ENCODE data around the gene IGFN1. TPM values are rescaled to one million over a fixed set of nuclear protein-coding genes. Genes with fewer than 3 reads are reported as not detected.

The IGFN1 gene
- total and polyA plus RNA-seq, 2 of the 4 experiments (the other 2 are of a cell fraction) = 0.05 TPM; not detected in 1

- H3K27ac ChIP-seq (ENCODE audit: insufficient read depth, low read length) = no peak overlapping the region
- ChIA-PET CTCF (interaction anchor here (0.8 kb wide), 1 partner anchor 9 kb away, joined by 3 read pairs; no protein-coding TSS in a partner anchor), POLR2A (ENCODE audit: unreplicated experiment) (no interaction called here)
- no peak overlapping the region for H2BK20ac ChIP-seq (ENCODE audit: low read depth, low read length)
- in situ Hi-C loops (cut with MboI; ENCODE audit: low sequenced_read_pairs) (loop anchor here (5.0 kb wide), 1 partner anchor 92 kb away; no protein-coding TSS in a partner anchor), intact Hi-C loops (cut with micrococcal nuclease) (loop anchor here (10.0 kb wide), 1 partner anchor 1175 kb away; no protein-coding TSS in a partner anchor), dilution Hi-C loops (cut with HindIII; ENCODE audit: low sequenced_read_pairs, unreplicated experiment) (no loop called here)
- no peak overlapping the region for H3K4me3 ChIP-seq (ENCODE audit: insufficient read depth, low read depth, low read length)
- no peak for TF ChIP-seq RFX5 (IDR thresholded peaks at IDR 0.05; ENCODE audit: low read depth, low read length)
- no peak for TF ChIP-seq MXI1 (IDR thresholded peaks at IDR 0.05; ENCODE audit: borderline replicate concordance, low read depth, low read length)
- no peak for TF ChIP-seq BHLHE40 (IDR thresholded peaks at IDR 0.05; ENCODE audit: low read depth, low read length)
- no peak for TF ChIP-seq CTCF (conservative IDR thresholded peaks at IDR 0.05; ENCODE audit: low read depth, low read length)
- TF ChIP-seq RCOR1 (IDR thresholded peaks at IDR 0.05; ENCODE audit: insufficient replicate concordance, low read length) = no peak
- TF ChIP-seq RAD21 (IDR thresholded peaks at IDR 0.05; ENCODE audit: low read length) = no peak
- TF ChIP-seq ELK1 (IDR thresholded peaks at IDR 0.05; ENCODE audit: borderline replicate concordance, low read depth, low read length) = no peak
- TF ChIP-seq NFE2L2 (IDR thresholded peaks at IDR 0.05; ENCODE audit: low read depth, low read length) = no peak
- no peak for TF ChIP-seq FOS (IDR thresholded peaks at IDR 0.05; ENCODE audit: low read depth, low read length)
- no peak for TF ChIP-seq MAZ (IDR thresholded peaks at IDR 0.05; ENCODE audit: borderline replicate concordance, low read depth, low read length)
- no peak for TF ChIP-seq MAFK (IDR thresholded peaks at IDR 0.05; ENCODE audit: low read depth, low read length)
- no peak for TF ChIP-seq SMC3 (IDR thresholded peaks at IDR 0.05; ENCODE audit: low read depth, low read length)
- TF ChIP-seq CEBPB (IDR thresholded peaks at IDR 0.05; ENCODE audit: low read depth, low read length) = no peak
- TF ChIP-seq CHD1 (IDR thresholded peaks at IDR 0.05; ENCODE audit: low read depth, low read length) = no peak
- no peak for TF ChIP-seq POLR2A (IDR thresholded peaks at IDR 0.05; ENCODE audit: low read depth, low read length)
- TF ChIP-seq USF2 (IDR thresholded peaks at IDR 0.05; ENCODE audit: low read depth, low read length) = no peak
- H2AK5ac ChIP-seq (ENCODE audit: low read depth, low read length) = no peak overlapping the region
- H3K14ac ChIP-seq (replicated peaks; ENCODE audit: low read depth, low read length) = no peak overlapping the region
- H2BK15ac ChIP-seq (ENCODE audit: low read depth, low read length) = no peak overlapping the region
- DNase-seq (no peak), ATAC-seq (ENCODE audit: low read depth) (no peak)
- no peak overlapping the region for H3K4me2 ChIP-seq (ENCODE audit: low read depth, low read length)
- peak overlapping the region; percentile 86 for H2AFZ ChIP-seq (replicated peaks; ENCODE audit: low read length, poor library complexity)
- no peaks in the 10 kb centered on the region for H3K36me3 ChIP-seq (ENCODE audit: control insufficient read depth, insufficient read depth, low read length)
- H3K56ac ChIP-seq (ENCODE audit: extremely low read depth, insufficient read depth, low read length) = no peak overlapping the region
- H3K4me1 ChIP-seq (ENCODE audit: control insufficient read depth, insufficient read depth, low read length) = peaks cover 6% of the 10 kb centered on the region
- H3K23ac ChIP-seq (ENCODE audit: low read depth, low read length) = no peak overlapping the region
- H4K8ac ChIP-seq (ENCODE audit: low read depth in 2 of 2, low read length in 2 of 2) = no peak overlapping the region
- BruUV-seq (replicated peaks) = no TSS peak
- H2AK9ac ChIP-seq (replicated peaks; ENCODE audit: low read depth, low read length, poor library complexity) = peak overlapping the region; percentile 76
- no peak overlapping the region for H2BK5ac ChIP-seq (ENCODE audit: low read depth, low read length, poor library complexity, severe bottlenecking)
- H2BK120ac ChIP-seq (ENCODE audit: low read depth, low read length) = no peak overlapping the region
- 0 out of 2 replicates have a peak, but pooled peaks cover 9% of the 10 kb centered on the region for H3K9me1 ChIP-seq (ENCODE audit: insufficient read depth, low read length)
- no peaks in the 10 kb centered on the region for H4K20me1 ChIP-seq (ENCODE audit: insufficient read depth, low read length)
- peaks cover 2% of the 10 kb centered on the region; the same call in 1 of the 2 replicates for H3K27me3 ChIP-seq (ENCODE audit: control insufficient read depth, insufficient read depth, low read length)
- H3K4ac ChIP-seq (ENCODE audit: low read depth, low read length) = no peak overlapping the region
- H3K9ac ChIP-seq (ENCODE audit: low read depth, low read length) = no peak overlapping the region
- H4K91ac ChIP-seq (ENCODE audit: insufficient read depth, low read depth, low read length) = no peak overlapping the region
- H3K79me1 ChIP-seq (ENCODE audit: low read depth in 1 of 2, low read length in 2 of 2) = no peaks in the 10 kb centered on the region
- H4K5ac ChIP-seq (ENCODE audit: low read depth, low read length) = no peak overlapping the region
- WGBS, 2 experiments (ENCODE audit: extremely low coverage in 2 of 2, insufficient read length in 1 of 2) = no CpG with 5 or more reads among the region's 11 CpGs
- no peak overlapping the region for H3K18ac ChIP-seq (ENCODE audit: low read depth, low read length)
- H3K9me3 ChIP-seq (ENCODE audit: control insufficient read depth, insufficient read depth, low read length) = no peaks in the 10 kb centered on the region
Measured at GRCh38 chr1:201260236-201260590, 69.6 kb downstream of the IGFN1 start.
